ENCODE results near the gene AP5S1.

The AP5S1 gene

GRCh38 chr20:3811467-3812258, 8.7 kb upstream of the AP5S1 start (continued):
- no peak for TF ChIP-seq CSRNP3 (CRISPR knock-in tag; IDR thresholded peaks at IDR 0.05)

- ATAC-seq, result no peak
- TF ChIP-seq ZNF8 (CRISPR knock-in tag; IDR thresholded peaks at IDR 0.05), result no peak
- TF ChIP-seq SNAI2 (CRISPR knock-in tag; IDR thresholded peaks at IDR 0.05), result no peak
- TF ChIP-seq PATZ1 (CRISPR knock-in tag; IDR thresholded peaks at IDR 0.05; ENCODE audit: borderline replicate concordance), result no peak
- TF ChIP-seq, protein P1, sequence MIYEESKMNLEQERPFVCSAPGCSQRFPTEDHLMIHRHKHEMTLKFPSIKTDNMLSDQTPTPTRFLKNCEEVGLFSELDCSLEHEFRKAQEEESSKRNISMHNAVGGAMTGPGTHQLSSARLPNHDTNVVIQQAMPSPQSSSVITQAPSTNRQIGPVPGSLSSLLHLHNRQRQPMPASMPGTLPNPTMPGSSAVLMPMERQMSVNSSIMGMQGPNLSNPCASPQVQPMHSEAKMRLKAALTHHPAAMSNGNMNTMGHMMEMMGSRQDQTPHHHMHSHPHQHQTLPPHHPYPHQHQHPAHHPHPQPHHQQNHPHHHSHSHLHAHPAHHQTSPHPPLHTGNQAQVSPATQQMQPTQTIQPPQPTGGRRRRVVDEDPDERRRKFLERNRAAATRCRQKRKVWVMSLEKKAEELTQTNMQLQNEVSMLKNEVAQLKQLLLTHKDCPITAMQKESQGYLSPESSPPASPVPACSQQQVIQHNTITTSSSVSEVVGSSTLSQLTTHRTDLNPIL (CRISPR knock-in tag; IDR thresholded peaks at IDR 0.05; ENCODE audit: low read depth), result no peak
- TF ChIP-seq ZFP3 (CRISPR knock-in tag; IDR thresholded peaks at IDR 0.05), result peak; percentile 89; the same call in 1 of the 2 replicates
Observed at GRCh38 chr20:3812259-3812681, 8.1 kb upstream of the AP5S1 start.

- no peak for ATAC-seq
- no peak for TF ChIP-seq ZNF8 (CRISPR knock-in tag; IDR thresholded peaks at IDR 0.05)
- TF ChIP-seq SNAI2 (CRISPR knock-in tag; IDR thresholded peaks at IDR 0.05), result no peak
- TF ChIP-seq ZFP3 (CRISPR knock-in tag; IDR thresholded peaks at IDR 0.05), result no peak
- TF ChIP-seq TOX (CRISPR knock-in tag; IDR thresholded peaks at IDR 0.05; ENCODE audit: borderline replicate concordance), result no peak
- TF ChIP-seq ESRRG (CRISPR knock-in tag; IDR thresholded peaks at IDR 0.05), result no peak
- TF ChIP-seq, protein P1 (CRISPR knock-in tag; IDR thresholded peaks at IDR 0.05; ENCODE audit: low read depth), result no peak
- TF ChIP-seq, protein P2, sequence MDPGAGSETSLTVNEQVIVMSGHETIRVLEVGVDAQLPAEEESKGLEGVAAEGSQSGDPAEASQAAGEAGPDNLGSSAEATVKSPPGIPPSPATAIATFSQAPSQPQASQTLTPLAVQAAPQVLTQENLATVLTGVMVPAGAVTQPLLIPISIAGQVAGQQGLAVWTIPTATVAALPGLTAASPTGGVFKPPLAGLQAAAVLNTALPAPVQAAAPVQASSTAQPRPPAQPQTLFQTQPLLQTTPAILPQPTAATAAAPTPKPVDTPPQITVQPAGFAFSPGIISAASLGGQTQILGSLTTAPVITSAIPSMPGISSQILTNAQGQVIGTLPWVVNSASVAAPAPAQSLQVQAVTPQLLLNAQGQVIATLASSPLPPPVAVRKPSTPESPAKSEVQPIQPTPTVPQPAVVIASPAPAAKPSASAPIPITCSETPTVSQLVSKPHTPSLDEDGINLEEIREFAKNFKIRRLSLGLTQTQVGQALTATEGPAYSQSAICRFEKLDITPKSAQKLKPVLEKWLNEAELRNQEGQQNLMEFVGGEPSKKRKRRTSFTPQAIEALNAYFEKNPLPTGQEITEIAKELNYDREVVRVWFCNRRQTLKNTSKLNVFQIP (CRISPR knock-in tag; IDR thresholded peaks at IDR 0.05; ENCODE audit: borderline replicate concordance, low read depth), result no peak
Observed at GRCh38 chr20:3812975-3813847, 7.1 kb upstream of the AP5S1 start.

GRCh38 chr20:3813848-3814581, 6.3 kb upstream of the AP5S1 start:
- ATAC-seq, result no peak
- TF ChIP-seq ZNF70 (CRISPR knock-in tag; IDR thresholded peaks at IDR 0.05) (no peak), TSHZ2 (CRISPR knock-in tag; IDR thresholded peaks at IDR 0.05) (no peak), CSRNP3 (CRISPR knock-in tag; IDR thresholded peaks at IDR 0.05) (no peak), ZNF8 (CRISPR knock-in tag; IDR thresholded peaks at IDR 0.05) (no peak), CSDC2 (CRISPR knock-in tag; IDR thresholded peaks at IDR 0.05) (no peak), TOX (CRISPR knock-in tag; IDR thresholded peaks at IDR 0.05; ENCODE audit: borderline replicate concordance) (no peak), TCF4 (CRISPR knock-in tag; IDR thresholded peaks at IDR 0.05; ENCODE audit: borderline replicate concordance) (no peak), ZFP3 (CRISPR knock-in tag; IDR thresholded peaks at IDR 0.05) (no peak)
